Natural killer cell treated with Interleukin-12 subunit alpha and Interleukin-12 subunit beta and Interleukin-15 and Interleukin-18, amount 100 ng/mL, for 72 hours (primary cell): ENCODE measurements around the gene MSI2. TPM values are rescaled to one million over a fixed set of nuclear protein-coding genes. Genes with fewer than 3 reads are reported as not detected.

Experiments
- ATAC-seq, 2 donors: fragments of 150-1000 bp; cut with Tn5 transposase in 1 of 2; sonication (Bioruptor Pico), chemical (Tn5 transposase) in 1 of 2; 2 replicates each; pipeline ENCODE4 v1.10.0; 2021
- DNase-seq: peaks from one replicate; pipeline ENCODE4 v3.0.0; 2022; ENCODE audit warnings: low spot score
- H3K27ac Mint-ChIP-seq, 2 donors: 1 replicate in 1 of 2; 2 replicates in 1 of 2; pipeline ENCODE4 v1.8.0; 2022; ENCODE audit warnings: mixed read lengths in 2 of 2, mild to moderate bottlenecking in 1 of 2, moderate library complexity in 1 of 2
- H3K27me3 Mint-ChIP-seq, 2 donors: 1 replicate in 1 of 2; 2 replicates in 1 of 2; pipeline ENCODE4 v1.8.0; 2022; ENCODE audit warnings: mixed read lengths in 2 of 2
- H3K36me3 Mint-ChIP-seq: one replicate; pipeline ENCODE4 v1.8.0; 2022; ENCODE audit warnings: mixed read lengths
- H3K4me1 Mint-ChIP-seq, 2 donors: 1 replicate in 1 of 2; 2 replicates in 1 of 2; pipeline ENCODE4 v1.8.0; 2022; ENCODE audit warnings: low read depth in 2 of 2, mixed read lengths in 2 of 2, mild to moderate bottlenecking in 1 of 2
- H3K4me3 Mint-ChIP-seq: one replicate; pipeline ENCODE4 v1.8.0; 2022; ENCODE audit warnings: mixed read lengths
- H3K9me3 Mint-ChIP-seq: 2 replicates; pipeline ENCODE4 v1.8.0; 2022; ENCODE audit warnings: mixed read lengths
- total RNA-seq, 2 donors: library from RNA; stranded (reverse); gene quantifications; one replicate each; pipeline ENCODE4 v1.2.3, GENCODE V29; 2022

Gene MSI2
- total RNA-seq, 2 donors from 2014 or later, result 51.3 to 126 TPM

GRCh38 chr17:57732062-57732461, 475.7 kb downstream of the MSI2 start:
- Mint-ChIP-seq H3K4me1 (peaks cover 5 to 6% of the 10 kb centered on the region in 2 donors), H3K36me3 (no peaks in the 10 kb centered on the region), H3K27me3 (peaks cover 5 to 12% of the 10 kb centered on the region in 2 donors), H3K4me3 (no peak overlapping the region), H3K9me3 (no peaks in the 10 kb centered on the region), H3K27ac (no peak overlapping the region)
- DNase-seq (no peak), ATAC-seq (no peak)

GRCh38 chr17:57733085-57733484, 476.8 kb downstream of the MSI2 start:
- H3K36me3 Mint-ChIP-seq, result no peaks in the 10 kb centered on the region
- no peak for DNase-seq
- ATAC-seq, result no peak
- no peaks in the 10 kb centered on the region for H3K9me3 Mint-ChIP-seq
- H3K27ac Mint-ChIP-seq, result no peak overlapping the region
- no peak overlapping the region for H3K4me3 Mint-ChIP-seq
- peaks cover 5 to 6% of the 10 kb centered on the region in 2 donors for H3K4me1 Mint-ChIP-seq
- H3K27me3 Mint-ChIP-seq, result peaks cover 5 to 12% of the 10 kb centered on the region in 2 donors

Other genes with a start within 250 kb of the MSI2 start
- 10 to 100 TPM; 25.3 to 69.9 TPM for gene AKAP1, start 171.3 kb upstream of the MSI2 start, total RNA-seq